GM21515 (cell line): ENCODE data around the gene VARS1.
"Not testable (repeated sequence)": the region's sequence is repeated elsewhere in the genome, so short reads cannot be mapped to it uniquely, and the experiment has no call there.

ENCODE experiments used
- ATAC-seq: cut with Tn5 transposase; IDR thresholded peaks from one replicate; pipeline ENCODE4 v1.9.1; 2021; ENCODE audit not compliant: unreplicated experiment

The VARS1 gene

DNA sequence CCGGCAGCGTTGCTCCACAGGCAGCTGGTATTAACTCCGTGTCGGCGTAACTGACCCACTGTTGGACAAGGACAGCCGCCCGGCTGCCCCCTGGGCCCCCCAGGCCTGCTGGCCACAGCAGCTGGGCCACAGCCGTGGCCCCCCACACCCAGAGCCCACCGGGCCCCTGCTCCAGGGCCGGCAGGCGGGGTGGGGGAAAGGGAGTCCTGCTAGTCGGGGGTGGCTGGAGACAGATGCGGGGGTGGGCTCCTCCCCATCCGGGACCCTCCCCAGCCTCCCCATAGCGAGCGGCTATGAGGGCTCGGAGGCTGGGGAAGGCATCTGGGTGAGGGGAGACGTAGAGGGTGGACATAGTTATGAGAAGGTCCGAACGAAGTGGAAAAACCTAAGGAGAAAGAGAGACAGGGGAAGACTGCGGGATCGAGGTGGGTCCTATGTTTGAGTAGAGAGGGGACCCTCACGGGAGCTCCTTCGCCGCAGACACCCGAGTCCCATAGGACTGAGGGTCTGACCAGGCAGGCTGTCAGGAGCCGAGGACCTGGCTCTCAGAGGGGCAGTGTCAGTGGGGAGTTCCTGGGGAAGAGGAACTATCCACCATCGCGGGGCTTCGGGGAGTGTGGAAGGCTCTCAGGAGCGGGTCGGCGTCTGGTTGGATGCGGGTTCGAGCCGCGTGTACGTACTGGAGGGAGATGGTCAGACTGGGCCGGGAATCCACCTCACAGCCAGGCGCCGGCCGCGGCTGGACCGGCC lies 511 bp downstream of the VARS1 start:
- peak; percentile 4 for ATAC-seq

DNA sequence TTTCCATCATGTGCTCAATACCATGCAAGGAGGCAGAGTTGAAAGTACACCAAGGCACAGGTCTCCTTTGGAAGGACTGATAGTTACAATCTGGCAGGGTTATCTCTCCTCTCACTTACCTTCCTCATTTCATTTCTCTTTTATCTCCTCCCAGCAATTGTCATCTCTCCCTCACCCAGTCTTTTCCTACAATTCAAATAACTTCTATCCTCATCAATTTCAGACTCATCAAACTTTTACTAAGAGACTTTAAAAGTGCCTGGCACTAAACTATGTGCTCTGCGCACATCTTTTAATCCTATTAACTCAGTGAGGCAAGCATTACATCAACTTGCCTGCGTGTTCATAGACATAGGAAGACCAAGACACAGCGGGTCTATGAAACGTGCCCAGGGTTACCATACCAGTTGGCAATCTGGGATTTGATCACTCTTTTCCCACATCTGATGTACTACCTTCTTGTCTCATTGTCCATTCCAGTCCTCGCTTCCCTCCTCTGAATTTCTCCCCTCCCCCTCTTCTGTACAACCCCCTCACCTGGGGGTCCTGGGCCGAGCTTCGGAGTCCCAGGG lies 1.2 kb downstream of the VARS1 start:
- no peak for ATAC-seq

DNA sequence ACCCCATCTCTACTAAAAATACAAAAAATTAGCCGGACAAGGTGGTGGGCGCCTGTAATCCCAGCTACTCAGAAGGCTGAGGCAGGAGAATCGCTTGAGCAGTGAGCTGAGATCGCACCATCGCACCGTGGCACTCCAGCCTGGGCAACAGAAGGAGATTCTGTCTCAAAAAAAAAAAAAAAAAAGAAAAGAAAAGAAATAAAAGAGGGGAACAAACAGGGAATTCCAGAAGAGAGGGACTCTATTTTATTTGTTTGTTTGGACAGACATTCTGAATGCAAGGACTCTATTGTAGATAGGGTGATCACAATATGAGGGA lies 1.7 kb downstream of the VARS1 start:
- not testable (repeated sequence) for ATAC-seq

DNA sequence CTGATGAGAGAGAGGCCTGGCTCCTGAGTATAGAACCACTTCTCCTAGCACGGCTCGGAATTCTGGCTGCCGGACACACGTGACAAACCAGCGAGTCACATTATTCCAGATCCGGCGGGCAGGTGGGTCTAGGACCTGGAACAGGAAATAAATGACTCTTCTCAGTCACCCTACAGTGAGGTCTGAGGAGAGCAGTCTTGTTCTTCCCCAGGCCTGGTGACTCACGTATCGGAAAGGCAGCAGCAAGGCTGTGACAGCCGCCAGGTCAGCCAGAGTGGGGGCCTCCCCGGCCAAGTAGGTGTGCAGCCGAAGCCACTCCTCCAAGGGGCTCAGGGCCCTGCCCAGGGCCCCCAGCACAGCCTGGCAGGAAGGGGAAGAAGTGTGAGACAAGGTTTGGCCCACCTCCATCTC lies 2.8 kb downstream of the VARS1 start:
- ATAC-seq: no peak

DNA sequence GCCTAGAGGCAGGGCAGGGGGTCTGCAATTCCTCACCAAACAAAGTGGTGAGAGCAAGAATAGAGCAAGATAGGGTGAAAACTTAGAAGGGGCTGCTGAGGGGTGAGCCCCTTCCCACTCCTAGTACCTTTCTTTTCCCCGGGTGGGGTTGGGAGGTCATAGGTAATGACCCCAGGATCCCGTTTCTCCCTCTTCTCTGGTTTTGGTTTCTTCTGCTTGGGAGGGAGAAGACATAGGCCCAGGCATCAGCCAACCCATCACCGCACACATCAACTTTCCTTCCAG lies 3.5 kb downstream of the VARS1 start:
- no peak for ATAC-seq

DNA sequence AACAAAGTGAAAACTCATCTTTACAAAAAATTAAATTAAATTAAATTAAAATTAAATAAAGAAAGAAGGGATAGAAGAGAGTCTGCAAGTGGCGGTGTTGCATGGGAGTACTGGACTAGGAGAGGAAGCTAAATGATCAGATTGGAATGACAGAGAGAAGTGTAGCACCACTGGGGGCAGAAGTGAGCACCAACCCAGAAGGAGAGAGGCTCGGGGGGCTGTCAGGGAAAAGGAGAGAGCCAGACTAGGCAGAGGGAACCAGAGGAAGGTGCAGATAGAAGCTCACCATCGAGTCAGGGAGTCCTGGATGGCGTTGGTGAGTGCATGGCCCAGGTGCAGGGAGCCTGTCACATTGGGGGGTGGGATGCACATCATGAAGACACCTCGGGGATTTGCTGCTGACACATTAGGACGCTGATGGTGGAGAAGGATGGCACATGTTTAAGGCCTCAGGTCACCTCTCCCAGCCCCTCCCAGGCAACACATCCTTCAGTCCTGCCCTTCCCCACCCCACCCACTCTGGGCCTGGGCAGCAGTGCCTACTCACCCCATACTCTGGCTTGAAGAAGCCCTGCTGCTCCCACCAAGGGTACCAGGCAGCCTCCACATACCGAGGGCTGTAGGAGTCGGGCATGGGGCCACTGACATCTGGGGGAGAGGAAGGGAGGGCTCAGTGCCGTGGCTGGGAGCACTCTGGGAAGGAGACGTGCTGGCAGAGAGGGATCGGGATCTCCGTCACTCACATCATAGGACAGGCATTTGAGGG lies 4.0 kb downstream of the VARS1 start:
- ATAC-seq: no peak

DNA sequence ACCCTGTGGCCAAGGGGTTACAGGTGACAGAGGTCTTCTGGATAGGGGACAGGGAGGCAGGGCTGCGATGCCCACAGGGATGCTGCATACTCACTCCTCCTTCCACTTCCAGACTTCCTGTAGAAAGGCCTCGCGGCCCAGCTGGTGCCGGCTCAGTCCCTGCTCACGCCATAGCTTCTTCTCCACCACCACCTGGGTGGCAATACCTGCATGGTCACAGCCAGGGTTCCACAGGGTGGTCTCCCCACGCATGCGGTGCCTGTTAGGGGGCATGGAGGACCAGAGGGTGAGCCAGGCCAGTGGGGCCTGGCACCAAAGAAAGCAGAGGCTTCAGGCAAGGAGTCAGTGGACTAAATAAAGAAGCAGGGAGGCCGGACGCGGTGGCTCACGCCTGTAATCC lies 10.1 kb downstream of the VARS1 start:
- no peak for ATAC-seq

DNA sequence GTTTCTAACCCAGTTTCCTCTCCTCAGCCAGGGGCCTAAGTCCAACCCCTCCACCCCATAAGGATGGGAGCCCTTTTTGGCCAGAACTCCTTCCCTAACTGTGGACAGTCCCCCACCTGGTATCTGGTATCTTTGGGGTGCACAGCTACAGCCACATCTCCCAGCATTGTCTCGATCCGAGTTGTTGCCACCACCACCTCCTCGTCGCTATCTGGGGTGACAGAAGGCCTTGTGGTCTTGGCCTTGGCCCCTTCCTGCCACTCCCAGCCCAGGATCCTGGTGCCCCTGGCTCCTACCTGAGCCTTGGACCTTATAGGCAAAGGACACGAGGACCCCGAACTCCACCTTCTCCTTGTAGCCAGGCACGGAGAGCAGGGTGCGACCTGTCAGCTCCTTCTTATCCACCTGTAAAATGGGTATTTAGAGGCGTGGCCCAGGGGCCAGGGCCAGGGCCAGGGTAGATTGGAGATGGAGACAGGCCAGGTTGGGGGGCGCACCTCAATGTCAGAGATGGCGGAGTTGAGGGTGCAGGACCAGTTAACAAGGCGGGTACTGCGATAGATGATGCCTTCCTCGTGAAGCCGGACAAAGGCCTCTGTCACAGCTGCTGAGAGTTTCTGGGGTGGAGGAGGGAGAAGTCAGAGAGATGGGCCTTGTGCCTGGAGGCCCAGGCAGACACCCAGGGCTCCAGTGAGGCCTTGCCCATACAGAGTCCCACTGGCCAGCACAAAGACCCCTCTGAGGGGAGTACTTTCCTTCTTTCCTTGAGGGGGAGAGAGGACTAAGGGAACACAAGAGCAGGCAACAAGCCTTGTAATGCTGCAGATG lies 11.2 kb downstream of the VARS1 start:
- ATAC-seq: no peak

DNA sequence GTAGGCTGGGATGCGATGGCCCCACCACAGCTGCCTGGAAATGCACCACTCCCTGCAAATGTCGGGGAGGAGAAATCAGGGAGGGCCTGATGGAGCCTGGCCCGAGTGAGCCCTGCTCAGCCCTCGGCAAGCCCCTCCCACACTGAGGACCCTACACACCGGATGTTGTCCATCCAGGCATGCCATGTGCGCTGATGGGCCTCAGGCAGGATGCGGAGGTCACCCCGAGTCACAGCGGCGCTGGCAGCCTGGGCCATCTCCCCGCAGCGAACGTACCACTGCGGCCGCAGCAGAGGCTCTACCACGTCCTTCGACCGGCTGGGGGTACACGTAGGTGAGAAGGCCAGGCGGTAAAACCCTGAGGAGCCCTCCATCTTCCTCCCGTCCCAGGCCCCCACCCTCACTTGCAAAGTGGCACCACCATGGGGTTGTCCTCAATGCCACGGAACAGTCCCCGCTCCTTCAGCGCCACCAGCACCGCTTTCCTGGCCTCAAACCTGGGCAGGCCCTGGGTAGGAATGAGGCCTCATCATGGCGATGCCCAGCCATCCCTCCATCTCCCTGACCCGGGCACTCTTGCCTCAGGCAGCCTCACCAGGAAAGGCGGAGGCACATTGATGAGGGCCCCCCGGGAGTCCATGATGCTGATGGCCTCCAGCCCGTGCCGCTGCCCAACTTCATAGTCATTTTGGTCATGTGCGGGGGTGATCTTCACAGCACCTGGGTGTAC lies 13.3 kb downstream of the VARS1 start:
- no peak for ATAC-seq

DNA sequence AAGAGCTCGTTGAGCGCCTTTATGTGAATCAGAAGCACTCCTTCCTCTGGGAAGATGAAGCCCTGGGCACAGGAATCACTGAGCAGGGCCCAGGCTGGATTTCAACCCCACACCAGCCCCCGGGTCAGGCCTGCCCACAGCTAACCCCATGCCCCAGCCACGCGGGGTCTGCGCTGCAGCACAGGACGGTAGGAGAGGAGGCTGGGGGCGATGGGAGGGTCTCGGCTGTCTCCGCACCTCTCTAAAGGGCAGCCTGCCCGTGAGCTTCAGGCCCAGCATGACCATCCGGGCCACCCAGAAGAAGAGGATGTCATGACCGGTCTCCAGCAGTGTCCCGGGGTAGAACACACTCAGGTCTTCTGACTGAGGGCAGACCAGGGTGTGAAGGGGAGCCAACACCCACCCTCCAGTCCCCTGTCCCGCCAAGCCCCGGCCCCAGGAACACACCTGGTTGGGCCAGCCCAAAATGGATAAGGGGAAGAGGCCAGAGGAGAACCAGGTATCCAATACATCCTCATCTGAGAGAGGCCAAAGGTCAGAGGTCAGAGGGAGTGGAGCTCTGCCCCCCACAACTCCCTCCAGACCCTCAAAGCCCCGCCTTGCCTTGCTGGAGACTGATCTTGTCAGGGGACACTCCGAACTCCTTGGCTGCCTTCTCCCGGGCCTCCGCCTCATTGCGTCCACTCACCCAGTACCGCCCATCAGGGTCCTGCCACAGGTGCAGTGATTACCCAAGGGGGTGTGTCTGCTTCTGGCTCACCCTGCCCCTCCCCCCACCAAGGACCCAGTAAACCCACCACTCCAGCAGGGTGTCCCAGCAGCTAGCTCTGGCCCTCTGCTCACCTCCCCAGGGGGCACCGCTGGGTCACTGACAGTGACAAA lies 14.1 kb downstream of the VARS1 start:
- no peak for ATAC-seq

DNA sequence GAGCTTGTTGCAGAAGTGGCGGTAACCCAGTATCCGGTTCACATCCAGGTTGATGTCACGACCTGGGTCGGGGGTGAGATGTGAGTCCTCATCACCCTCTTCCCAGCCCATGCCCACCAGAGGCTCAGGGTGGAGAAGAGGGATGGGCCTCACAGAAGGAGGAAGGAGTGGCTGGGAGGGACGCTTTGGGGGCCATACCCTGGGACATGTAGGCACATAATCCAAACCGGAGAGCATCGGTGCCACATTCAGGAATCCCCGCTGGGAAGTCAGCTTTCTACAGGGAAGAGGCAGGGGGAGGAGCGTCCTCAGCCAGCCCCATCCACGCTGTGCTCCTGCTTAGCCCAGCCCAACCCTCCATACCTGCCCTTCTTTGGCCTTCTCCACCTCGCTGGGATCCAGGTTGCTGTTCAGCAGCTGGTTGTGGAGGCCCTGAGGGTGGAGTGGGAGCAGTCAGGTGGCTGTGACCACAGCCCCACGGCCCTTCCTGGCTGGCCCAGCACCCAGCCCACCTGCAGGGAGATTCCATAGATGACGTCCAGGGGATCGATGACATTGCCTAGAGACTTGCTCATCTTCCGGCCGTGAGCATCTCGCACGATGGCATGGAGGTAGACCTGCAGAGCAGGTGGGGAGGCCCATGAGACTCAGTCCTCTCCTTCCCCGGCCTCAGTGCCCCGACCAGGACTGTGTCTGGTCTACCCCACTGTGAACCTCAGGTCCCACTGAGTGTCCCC lies 14.9 kb downstream of the VARS1 start:
- ATAC-seq: no peak

DNA sequence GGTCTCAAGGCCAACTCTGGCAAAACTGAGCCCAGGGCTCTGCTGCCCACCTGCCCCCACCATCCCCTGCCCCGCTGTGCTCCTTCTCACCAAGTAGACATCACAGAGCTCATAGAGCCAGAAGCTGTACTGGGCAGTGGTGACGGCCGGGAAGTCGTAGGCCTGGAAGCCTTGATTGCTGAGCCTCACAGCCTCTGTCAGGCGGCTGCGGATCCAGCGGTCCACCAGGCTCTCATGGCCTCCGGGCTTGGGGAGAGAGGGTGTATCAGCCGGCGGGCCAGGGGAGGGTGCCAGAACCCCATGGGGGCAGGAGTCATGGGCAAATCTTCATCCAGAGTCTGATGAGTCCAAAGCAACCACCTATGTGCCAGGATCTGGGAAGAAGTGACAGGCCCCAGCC lies 15.6 kb downstream of the VARS1 start:
- no peak for ATAC-seq

DNA sequence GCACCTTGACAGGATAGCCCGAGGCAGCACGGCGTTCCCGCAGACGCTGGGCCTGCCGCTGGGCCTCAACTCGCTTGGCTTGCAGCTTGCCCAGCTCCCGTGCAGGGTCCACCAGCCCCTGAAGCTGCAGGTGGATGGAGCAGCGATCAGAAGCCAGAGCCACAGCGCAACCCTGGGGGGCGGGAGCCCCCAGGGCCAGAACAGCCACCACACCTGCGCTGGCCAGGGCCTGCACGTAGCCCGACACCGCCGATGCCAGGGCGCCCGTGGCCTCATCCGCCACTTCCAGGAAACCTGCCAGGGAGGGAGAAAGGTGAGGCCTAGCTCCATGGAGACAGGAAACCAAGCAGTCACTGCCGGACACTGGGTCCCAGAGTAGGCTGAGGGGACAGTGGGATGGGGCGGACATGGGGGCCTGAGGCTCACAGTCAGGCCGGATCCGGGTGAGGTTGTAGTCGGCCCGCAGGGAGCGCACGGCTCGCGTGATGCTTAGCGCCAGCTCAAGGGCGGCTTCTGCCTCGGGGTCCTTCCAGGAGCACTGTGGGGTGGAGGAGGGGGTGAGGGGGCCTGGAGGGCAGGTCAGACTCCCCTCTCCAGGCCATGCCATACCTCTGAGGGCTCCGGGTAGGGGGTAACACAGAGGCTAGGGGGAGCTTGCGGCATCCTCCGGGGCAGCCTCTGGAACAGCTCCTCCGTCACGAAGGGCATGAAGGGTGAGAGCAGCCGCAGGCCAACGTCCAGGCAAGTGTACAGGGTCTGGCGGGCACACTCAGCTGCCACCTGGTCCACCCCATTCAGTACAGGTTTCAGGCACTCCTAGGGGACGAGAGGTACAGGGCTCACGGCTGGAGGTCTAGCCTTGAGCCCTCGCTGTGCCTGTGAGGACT lies 16.3 kb downstream of the VARS1 start:
- no peak for ATAC-seq

DNA sequence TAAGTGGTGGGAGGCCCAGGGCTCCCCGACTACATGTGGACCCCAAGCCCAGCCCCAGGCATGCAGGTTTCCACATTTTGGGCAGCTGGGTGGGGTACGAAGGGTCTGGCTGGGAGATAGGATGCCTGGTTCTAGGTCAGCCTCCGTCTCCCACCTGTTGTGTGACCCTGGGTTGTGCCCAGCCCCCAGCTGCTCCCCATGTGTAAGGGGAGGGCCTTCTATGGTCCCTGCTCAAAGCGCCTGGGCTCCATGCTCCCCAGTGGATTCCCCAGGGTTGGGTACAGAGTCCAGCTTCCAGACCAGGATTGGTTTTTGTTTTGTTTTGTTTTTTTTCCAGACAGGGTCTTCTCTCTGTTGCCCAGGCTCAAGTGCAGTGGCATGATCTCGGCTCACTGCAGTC lies 17.4 kb downstream of the VARS1 start:
- ATAC-seq: no peak

DNA sequence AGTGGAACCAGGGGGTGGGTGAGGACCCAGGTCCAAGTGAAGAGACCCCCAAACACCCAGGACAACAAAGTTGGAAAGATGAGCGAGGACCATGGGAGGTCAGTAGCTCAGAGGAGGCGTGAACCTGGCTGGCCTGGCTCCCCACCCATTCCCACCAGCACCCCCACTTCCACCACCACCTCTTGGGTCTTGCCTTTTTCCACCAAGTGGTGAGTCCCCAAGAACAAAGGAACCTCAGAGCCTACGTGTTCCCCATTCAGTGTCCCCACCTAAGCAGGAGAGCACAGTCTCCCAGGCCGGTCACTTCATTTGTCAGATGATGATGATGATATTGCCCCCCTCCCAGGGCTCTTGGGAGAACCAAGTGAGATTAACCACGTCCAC lies 17.9 kb downstream of the VARS1 start:
- no peak for ATAC-seq

DNA sequence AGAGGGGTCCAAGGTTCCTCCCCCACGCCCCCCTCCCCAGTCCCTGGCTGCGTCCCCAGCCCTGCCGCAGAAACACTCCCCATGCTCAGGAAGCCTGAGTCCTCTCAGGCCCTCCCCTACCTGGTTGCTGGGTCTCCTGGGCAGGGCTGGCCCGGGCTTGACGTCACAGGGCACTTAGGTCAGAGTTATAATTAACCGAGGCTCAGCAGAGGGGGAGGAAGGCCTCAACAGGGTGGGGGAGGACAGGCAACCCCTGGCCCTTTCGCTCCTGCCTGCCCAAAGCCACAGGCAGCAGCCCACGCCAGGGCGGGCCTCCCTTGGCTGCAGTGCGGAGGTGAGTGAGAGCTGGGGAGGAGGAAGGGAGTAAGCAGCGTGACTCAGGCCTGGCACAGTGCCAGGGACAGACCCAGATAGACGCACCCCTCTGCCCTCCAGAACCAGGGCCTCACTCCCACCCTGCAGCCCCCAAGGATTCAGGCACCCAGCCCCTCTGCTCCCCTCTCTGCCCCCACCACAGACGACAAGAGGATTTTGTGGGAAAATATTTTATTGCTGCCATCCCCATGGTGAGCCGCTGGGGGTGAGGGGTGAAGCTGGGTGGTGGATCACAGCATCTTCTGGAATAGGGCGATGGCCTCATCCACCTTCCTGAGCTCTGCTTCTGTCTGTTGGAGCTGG lies 18.4 kb downstream of the VARS1 start, which contains the start of gene VWA7:
VWA7 (minus strand) TSS at position 340 of the 678 bp plus-strand sequence. CDS start 549 bp downstream, outside the sequence.
- no peak for ATAC-seq

DNA sequence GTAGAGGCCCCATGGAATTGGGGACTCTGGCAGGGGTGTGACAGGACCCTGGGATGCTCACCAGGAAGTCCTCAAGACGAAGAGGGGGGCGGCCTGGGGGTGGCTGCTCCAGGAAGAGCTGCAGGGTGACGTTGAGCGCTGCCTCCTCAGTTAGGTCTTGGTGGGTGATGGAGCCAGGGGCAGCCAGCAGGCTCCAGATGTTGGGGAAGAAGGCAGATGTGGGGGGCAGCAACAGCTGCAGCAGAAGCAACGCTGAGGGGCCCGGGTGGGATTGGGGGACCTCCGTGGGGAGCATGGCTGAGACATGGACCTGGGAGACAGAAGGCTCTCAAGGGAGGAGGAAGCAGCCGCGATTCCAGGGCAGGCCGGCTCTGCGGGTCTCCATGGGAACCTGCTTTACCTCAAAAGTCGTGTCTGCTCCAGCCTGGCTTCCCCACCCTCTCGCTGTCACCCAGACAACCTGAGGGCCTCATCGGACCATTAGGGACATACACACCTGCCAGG lies 19.0 kb downstream of the VARS1 start:
- ATAC-seq: no peak
